GM12878 (cell line): ENCODE results near the gene MAN1A1. TPM values are rescaled to one million over a fixed set of nuclear protein-coding genes. Genes with fewer than 3 reads are reported as not detected.
A peak's percentile ranks its signal among the peaks of the same experiment; 100 is the strongest.

Experiments
- ATAC-seq: fragments of 200-7000 bp; cut with Tn5 transposase; 3 replicates; pipeline ENCODE4 v1.9.1; 2020; ENCODE audit warnings: mild to moderate bottlenecking, moderate library complexity
- BruUV-seq: library from RNA; stranded (reverse); fragments of 400-500 nt; replicated peaks from 2 replicates; lab custom pipeline; 2021; lab: Mats Ljungman, UMichigan
- CTCF ChIA-PET: fragments of 300-600 bp; sonication (Branson Sonifier 250); formaldehyde crosslinking; extraction: SDS; loops from one replicate; lab custom pipeline; 2021; ENCODE audit warnings: inconsistent platforms; lab: Yijun Ruan, JAX
- POLR2A ChIA-PET: fragments of 350-600 bp; formaldehyde crosslinking; extraction: SDS; loops from one replicate; lab custom pipeline; 2021; ENCODE audit warnings: inconsistent platforms; lab: Charles Lee
- RAD21 ChIA-PET: fragments of 300-600 bp; sonication (Branson Sonifier 250); formaldehyde crosslinking; loops from one replicate; lab custom pipeline; 2023; ENCODE audit warnings: antibody characterized with exemption; ENCODE audit not compliant: unreplicated experiment; lab: Charles Lee
- SMC1A ChIA-PET: fragments of 300-600 bp; sonication (Branson Sonifier 250); formaldehyde crosslinking; loops from one replicate; lab custom pipeline; 2023; ENCODE audit not compliant: unreplicated experiment, uncharacterized antibody; lab: Charles Lee
- DNase-seq: peaks from one replicate; pipeline ENCODE4 v3.0.0-alpha.2; 2011; ENCODE audit warnings: low read depth, low spot score
- FAIRE-seq: peaks from 3 replicates; lab custom pipeline; 2011; peaks lifted over from hg19 to GRCh38; lab: Jason Lieb, UNC
- H2AFZ ChIP-seq: 2 replicates; pipeline ENCODE4 v1.6.0; 2011; ENCODE audit warnings: low read depth, low read length, control low read depth; ENCODE audit not compliant: control insufficient read depth
- H3K27ac ChIP-seq: 2 replicates; pipeline ENCODE4 v1.5.1; 2011; ENCODE audit warnings: control low read depth; ENCODE audit not compliant: control insufficient read depth, insufficient read depth
- H3K27me3 ChIP-seq, 2 experiments: replicated peaks in 1 of 2; 2 replicates each; pipeline versions ENCODE4 v1.6.0 to v1.6.1; 2011; ENCODE audit warnings: low read length in 1 of 2; ENCODE audit not compliant: control insufficient read depth in 2 of 2, insufficient read depth in 2 of 2
- H3K36me3 ChIP-seq, 2 experiments: 2 replicates each; pipeline ENCODE4 v1.5.1; 2011; ENCODE audit warnings: low read length in 1 of 2; ENCODE audit not compliant: control insufficient read depth in 2 of 2, insufficient read depth in 2 of 2
- H3K4me1 ChIP-seq: 2 replicates; pipeline ENCODE4 v1.6.1; 2011; ENCODE audit warnings: mild to moderate bottlenecking, low read length, moderate library complexity, mixed read lengths; ENCODE audit not compliant: control insufficient read depth, insufficient read depth
- H3K4me2 ChIP-seq: 2 replicates; pipeline ENCODE4 v1.6.0; 2011; ENCODE audit warnings: control low read depth; ENCODE audit not compliant: control insufficient read depth, insufficient read depth
- H3K4me3 ChIP-seq: fragments of 200-600 bp; sonication (generic); 2 replicates; pipeline ENCODE4 v1.5.1; 2016
- H3K79me2 ChIP-seq: 2 replicates; pipeline ENCODE4 v1.6.0; 2011; ENCODE audit warnings: low read length; ENCODE audit not compliant: control insufficient read depth, insufficient read depth
- H3K9ac ChIP-seq: 2 replicates; pipeline ENCODE4 v1.8.0; 2011; ENCODE audit warnings: low read length, control low read depth, mixed read lengths; ENCODE audit not compliant: control insufficient read depth, insufficient read depth
- H3K9me3 ChIP-seq: replicated peaks from 3 replicates; pipeline ENCODE4 v1.5.1; 2011; ENCODE audit warnings: mild to moderate bottlenecking, low read length; ENCODE audit not compliant: control insufficient read depth, insufficient read depth
- H4K20me1 ChIP-seq: 2 replicates; pipeline ENCODE4 v1.6.0; 2011; ENCODE audit not compliant: control insufficient read depth, insufficient read depth
- CEBPZ ChIP-seq: fragments of 150-350 bp; IDR thresholded peaks from 2 replicates; pipeline ENCODE4 v1.6.1; 2016; ENCODE audit warnings: low read depth, low read length
- CREM ChIP-seq: IDR thresholded peaks from 2 replicates; pipeline ENCODE4 v1.6.1; 2014; ENCODE audit warnings: antibody characterized with exemption, low read depth
- E4F1 ChIP-seq: fragments of 450-650 bp; IDR thresholded peaks from 2 replicates; pipeline ENCODE4 v1.6.1; 2018; ENCODE audit warnings: borderline replicate concordance, mild to moderate bottlenecking; ENCODE audit not compliant: partially characterized antibody
- PAX5 ChIP-seq: IDR thresholded peaks from 2 replicates; pipeline ENCODE4 v1.6.1; 2011; ENCODE audit warnings: low read depth, low read length, borderline replicate concordance
- RAD51 ChIP-seq: fragments of 450-650 bp; IDR thresholded peaks from 2 replicates; pipeline ENCODE4 v1.6.1; 2016; ENCODE audit warnings: moderate library complexity, mild to moderate bottlenecking, inconsistent platforms
- RUNX3 ChIP-seq: IDR thresholded peaks from 2 replicates; pipeline ENCODE4 v1.6.1; 2012; ENCODE audit warnings: low read length, inconsistent platforms
- ZBTB4 ChIP-seq: fragments of 450-650 bp; formaldehyde crosslinking; IDR thresholded peaks from 2 replicates; pipeline ENCODE4 v1.4.0; 2022; ENCODE audit warnings: mild to moderate bottlenecking, moderate library complexity
- WGBS: methylation state at CpG from one replicate; pipeline ENCODE4 v1.1.6; 2016; ENCODE audit warnings: low lambda C conversion rate; ENCODE audit not compliant: insufficient replicate concordance, insufficient coverage; ENCODE audit errors: missing lambda C conversion rate; 5-methylcytosine and 5-hydroxymethylcytosine counted together
- in situ Hi-C: fragments of 300-500 bp; cut with MboI; formaldehyde crosslinking; loops from 9 replicates; pipeline ENCODE4 v1.14.3; 2018; ENCODE audit warnings: mixed read lengths
- intact Hi-C: fragments of 100-400 bp; cut with micrococcal nuclease; formaldehyde crosslinking; loops from one replicate; pipeline ENCODE4 v1.14.2; 2022; ENCODE audit not compliant: unreplicated experiment
- polyA plus RNA-seq, 11 experiments: library from polyadenylated mRNA; depleted of rRNA in 4 of 11; unstranded in 6 of 11; stranded (reverse) in 5 of 11; fragments of >200 nt; fragmentation: Nextera tagmentation in 4 of 11; fragmentation: Illumina TruSeq in 1 of 11; extraction: Ambion mirVana in 4 of 11; extraction: Trizol in 1 of 11; gene quantifications; 1 replicate in 1 of 11; 2 replicates in 10 of 11; pipeline versions ENCODE4 v1.2.1 to v1.2.3, GENCODE V29; 2011 to 2016; ENCODE audit warnings: inconsistent platforms in 2 of 11, missing spikeins in 2 of 11, low read depth in 1 of 11
- total RNA-seq, 4 experiments: library from RNA; depleted of rRNA in 3 of 4; stranded (reverse); fragments of >200 nt in 3 of 4; fragmentation: Illumina TruSeq in 1 of 4; extraction: Trizol in 1 of 4; gene quantifications; 2 replicates each; pipeline versions ENCODE4 v1.2.1 to v1.2.3, GENCODE V29; 2013 to 2021

Gene MAN1A1
- total and polyA plus RNA-seq, 10 of the 15 experiments (the other 5 are each of a cell fraction or from before 2014, with no cell fraction given): 5.4 to 28.1 (median 19.5) TPM

- ATAC-seq: no peak; the same call in 2 of the 3 replicates
- Histone ChIP-seq H3K9me3 (no peaks in the 10 kb centered on the region), H3K9ac (no peak overlapping the region), H2AFZ (0 out of 2 replicates have a peak overlapping the region, but pooled peaks have one; percentile 19), H3K27me3 (no peaks in the 10 kb centered on the region), H3K4me2 (peak overlapping the region; percentile 56), H3K4me3 (no peak overlapping the region), H3K79me2 (peaks cover 8% of the 10 kb centered on the region), H3K36me3 (no peaks in the 10 kb centered on the region; a peak in 1 of 4 replicates), H4K20me1 (no peaks in the 10 kb centered on the region), H3K27ac (peak overlapping the region; percentile 10; the same call in 1 of the 2 replicates), H3K4me1 (peaks cover 10% of the 10 kb centered on the region)
- CTCF ChIA-PET: interaction anchor here (1.0 to 6.2 kb wide), 4 partner anchors 11 to 192 kb away, joined by 3 to 58 read pairs (median 8); no protein-coding TSS in a partner anchor
- intact Hi-C loops (loop anchor here (10.0 kb wide), 1 partner anchor 445 kb away; the partner anchor contains the start of gene ASF1A), in situ Hi-C loops (loop anchor here (5.0 to 10.0 kb wide), 2 partner anchors 188 to 635 kb away; no protein-coding TSS in a partner anchor)
- RAD21 ChIA-PET: interaction anchor here (1.4 to 18.1 kb wide), 5 partner anchors 11 to 190 kb away, joined by 3 to 414 read pairs (median 48); no protein-coding TSS in a partner anchor
- 48% methylated on average over 4 of the region's 4 CpGs for WGBS
- no peak for DNase-seq
- POLR2A ChIA-PET: interaction anchor here (1.7 to 5.2 kb wide), 2 partner anchors 18 to 25 kb away, joined by 11 to 60 read pairs; no protein-coding TSS in a partner anchor
- TF ChIP-seq CEBPZ (no peak), RAD51 (no peak), ZBTB4 (CRISPR knock-in tag) (no peak), CREM (no peak), RUNX3 (no peak), PAX5 (no peak), E4F1 (no peak)
- no TSS peak for BruUV-seq
- no peak for FAIRE-seq
- SMC1A ChIA-PET: interaction anchor here (0.6 to 18.1 kb wide), 11 partner anchors 11 to 193 kb away, joined by 3 to 359 read pairs (median 7); no protein-coding TSS in a partner anchor
These were observed 9.6 kb downstream of the MAN1A1 start for GRCh38 chr6:119339941-119340456.
